HG03066 (cell line): Measurements from ENCODE around the gene DLD.

ENCODE experiments used
- ATAC-seq: cut with Tn5 transposase; IDR thresholded peaks from one replicate; pipeline ENCODE4 v1.9.1; 2021; ENCODE audit warnings: low read depth; ENCODE audit not compliant: unreplicated experiment

DLD gene

DNA sequence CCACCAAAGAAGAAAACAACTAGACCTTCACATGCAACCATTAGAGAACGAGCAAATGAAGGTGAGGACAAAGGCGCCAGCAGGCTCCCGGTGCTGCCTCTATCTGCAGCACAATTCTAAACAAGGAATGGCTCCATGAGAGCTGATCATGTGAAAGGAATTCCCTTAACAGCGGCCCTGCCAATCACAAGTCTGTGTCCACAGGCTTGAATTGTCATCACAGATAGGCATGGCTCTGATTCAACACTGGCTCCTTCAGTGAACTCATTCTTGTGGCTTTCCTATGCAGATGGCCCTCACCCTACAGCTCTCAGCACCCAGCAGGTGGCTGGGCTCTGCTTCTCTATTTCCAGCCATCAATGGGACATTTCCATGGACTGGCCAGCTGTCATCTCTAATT lies 75.7 kb downstream of the DLD start:
- ATAC-seq, result no peak

DNA sequence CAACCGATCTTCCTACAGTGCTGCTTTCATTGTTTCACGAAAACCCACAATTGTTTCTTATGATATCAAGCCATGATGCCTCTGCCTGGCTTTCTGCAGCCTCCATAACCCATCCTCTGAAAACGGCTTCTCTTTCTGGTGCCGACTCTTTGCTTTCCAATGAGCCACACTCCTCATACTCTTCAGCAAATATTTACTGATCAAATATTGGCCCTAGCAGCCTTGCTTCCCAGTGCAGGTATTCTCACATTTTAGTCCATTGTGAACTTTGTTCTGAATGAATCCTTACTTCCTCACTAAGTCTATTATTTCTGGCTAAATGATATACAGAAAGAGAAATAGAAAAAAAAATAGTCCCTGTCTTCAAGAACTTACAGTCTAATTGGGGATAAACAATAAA lies 76.4 kb downstream of the DLD start:
- no peak for ATAC-seq

DNA sequence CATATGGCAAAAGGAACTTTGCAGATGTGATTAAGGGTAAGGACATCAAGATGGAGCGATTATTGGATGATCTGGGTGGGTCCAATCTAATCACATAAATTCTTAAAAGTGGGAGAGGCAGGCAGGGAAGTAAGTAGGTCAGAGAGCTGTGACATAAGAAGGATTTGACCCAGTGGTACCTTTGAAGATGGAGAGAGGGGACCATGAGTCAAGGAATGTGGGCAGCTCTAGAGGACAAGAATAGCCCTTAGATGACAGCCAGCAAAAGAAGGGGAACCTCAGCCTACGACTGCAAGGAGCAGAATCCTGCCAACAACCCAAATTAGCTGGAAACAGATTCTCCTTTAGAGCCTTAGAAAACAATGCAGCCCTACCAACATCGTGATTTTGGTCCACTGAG lies 77.5 kb downstream of the DLD start:
- no peak for ATAC-seq

DNA sequence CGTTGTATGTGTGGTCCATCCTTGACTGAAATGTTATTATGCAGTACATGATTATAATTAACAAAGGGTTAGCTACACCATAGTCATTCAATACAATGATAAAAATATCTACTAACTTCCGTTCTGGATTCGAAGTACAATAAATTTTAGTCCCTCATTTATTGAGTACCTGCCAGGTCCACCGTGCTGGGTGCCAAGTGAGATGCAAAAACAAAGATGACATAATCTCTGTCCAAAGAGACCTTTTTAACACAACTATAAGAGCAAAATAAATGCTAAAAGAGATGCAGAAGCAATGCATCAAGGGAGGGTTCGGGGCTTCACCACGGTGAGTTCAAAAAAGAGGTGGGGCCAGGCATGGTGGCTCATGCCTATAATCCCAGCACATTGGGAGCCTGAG lies 78.9 kb downstream of the DLD start:
- no peak for ATAC-seq
